ENCODE data around the gene DLX5. TPM values are rescaled to one million over a fixed set of nuclear protein-coding genes. Genes with fewer than 3 reads are reported as not detected.

Gene DLX5
- total RNA-seq, 4 donors from 2014 or later: 0.69 to 1.3 TPM; not detected in 2

DNA sequence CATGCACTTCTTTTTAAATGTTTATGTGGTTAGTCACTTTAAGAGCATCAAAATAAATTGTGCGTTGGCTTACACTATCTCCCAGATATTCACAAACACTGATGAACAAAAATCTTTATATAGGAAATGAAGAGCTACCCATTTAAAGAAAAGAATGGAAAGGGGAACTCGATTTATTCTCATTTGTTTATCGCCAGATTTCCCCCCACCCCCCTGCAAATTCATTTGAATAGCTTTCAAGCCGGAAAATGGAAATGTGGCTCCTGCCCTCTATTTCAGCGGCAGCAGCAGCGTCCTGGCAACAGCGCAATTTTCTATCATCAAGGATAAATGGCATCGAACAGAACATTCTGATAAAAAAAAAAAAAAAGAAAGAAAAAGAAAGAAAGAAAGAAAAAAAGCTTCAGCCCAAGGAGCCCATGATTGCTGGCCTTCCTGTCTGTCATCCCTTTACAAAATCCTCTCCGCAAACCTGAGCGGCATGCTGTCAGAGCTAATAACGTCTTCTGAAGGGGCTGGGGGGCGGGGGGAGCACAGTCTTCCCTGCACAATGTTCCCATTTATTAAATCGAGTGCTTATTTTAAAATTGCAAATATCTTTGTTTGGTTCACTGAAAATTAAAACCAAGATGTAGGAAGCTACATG is 33.0 kb downstream of the DLX5 start:
- DNase-seq (ENCODE audit: low spot score) (no peak), ATAC-seq (ENCODE audit: low FRiP score) (no peak)

DNA sequence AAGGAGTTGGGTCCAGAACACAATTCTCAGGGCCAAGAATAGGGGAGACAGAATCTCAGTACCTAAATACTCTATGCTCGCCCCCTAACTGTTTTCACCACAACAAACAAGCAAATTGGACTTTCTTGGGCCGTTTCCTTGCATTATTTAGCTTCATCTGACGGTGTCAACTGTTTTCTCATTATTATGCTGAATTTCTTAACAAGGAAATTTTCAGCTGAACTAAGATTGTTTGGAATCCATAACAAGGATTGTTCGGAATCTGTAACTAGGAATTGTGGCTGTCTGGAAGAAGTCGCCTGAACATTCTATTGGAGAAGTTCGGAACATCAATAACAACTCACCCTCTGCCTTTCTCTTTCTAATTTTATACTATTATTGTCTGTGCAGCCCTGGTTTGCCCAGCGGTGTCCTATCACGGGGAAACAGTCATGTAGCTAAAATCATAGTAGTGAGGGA is 34.7 kb downstream of the DLX5 start:
- DNase-seq (ENCODE audit: low spot score) (no peak), ATAC-seq (ENCODE audit: low FRiP score) (no peak)
- TF ChIP-seq, protein P1, sequence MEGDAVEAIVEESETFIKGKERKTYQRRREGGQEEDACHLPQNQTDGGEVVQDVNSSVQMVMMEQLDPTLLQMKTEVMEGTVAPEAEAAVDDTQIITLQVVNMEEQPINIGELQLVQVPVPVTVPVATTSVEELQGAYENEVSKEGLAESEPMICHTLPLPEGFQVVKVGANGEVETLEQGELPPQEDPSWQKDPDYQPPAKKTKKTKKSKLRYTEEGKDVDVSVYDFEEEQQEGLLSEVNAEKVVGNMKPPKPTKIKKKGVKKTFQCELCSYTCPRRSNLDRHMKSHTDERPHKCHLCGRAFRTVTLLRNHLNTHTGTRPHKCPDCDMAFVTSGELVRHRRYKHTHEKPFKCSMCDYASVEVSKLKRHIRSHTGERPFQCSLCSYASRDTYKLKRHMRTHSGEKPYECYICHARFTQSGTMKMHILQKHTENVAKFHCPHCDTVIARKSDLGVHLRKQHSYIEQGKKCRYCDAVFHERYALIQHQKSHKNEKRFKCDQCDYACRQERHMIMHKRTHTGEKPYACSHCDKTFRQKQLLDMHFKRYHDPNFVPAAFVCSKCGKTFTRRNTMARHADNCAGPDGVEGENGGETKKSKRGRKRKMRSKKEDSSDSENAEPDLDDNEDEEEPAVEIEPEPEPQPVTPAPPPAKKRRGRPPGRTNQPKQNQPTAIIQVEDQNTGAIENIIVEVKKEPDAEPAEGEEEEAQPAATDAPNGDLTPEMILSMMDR (IDR thresholded peaks at IDR 0.05): no peak

More for the DNA sequence above, 33.0 kb downstream of the DLX5 start:
- TF ChIP-seq, protein P1 (IDR thresholded peaks at IDR 0.05): no peak

DNA sequence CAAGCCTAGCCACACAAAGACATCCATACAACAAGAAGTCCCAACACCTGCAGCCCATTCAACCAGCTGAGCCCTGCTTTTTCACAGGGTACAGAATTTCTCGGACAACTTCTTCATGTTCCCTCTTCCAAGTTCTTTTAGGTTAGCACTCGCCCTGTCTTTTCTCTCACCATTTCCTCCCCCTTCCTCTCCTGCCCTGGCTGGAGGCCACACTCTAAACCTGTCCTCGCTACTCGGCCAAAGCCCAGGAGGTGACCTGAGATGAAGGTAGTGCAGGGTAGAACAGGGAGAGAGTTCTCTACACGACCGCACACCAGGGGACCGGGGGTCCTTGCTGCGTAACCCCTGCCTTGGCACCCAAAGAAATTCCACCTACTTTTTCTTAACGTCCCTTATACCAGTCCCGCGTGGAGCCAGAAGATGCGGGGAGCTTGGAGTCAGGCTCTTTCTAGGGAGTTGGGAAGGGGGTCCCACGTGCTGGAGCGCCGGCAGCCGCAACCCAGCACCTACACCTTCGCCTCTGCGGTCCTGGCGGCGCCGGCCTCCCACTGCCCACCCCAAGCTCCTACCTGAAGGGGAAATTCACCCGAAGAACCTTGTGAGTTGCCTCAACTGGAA is 35.3 kb downstream of the DLX5 start:
- ATAC-seq (ENCODE audit: low FRiP score) (no peak), DNase-seq (ENCODE audit: low spot score) (no peak)
- TF ChIP-seq, protein P1 (IDR thresholded peaks at IDR 0.05): no peak

DNA sequence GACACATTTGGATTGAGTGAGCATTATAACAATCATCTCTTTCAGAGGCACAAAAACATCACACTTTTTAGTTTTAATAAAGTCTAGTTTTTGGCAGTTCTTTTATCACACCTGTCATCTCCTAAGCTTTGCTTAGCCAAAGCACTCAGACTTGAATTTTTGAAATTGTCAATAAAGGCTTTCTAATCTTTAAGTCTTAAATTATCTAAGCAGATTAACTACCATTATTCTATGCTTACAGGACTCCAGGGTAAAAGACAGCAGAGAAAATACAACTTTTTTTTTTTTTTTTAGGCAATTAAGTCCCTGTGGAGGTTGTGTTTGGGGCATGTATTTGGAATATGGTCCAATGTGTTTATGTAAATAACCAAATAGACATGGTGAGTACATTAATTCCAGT is 36.9 kb downstream of the DLX5 start:
- DNase-seq (ENCODE audit: low spot score) (no peak), ATAC-seq (ENCODE audit: low FRiP score) (no peak)
- TF ChIP-seq, protein P1 (IDR thresholded peaks at IDR 0.05): no peak

DNA sequence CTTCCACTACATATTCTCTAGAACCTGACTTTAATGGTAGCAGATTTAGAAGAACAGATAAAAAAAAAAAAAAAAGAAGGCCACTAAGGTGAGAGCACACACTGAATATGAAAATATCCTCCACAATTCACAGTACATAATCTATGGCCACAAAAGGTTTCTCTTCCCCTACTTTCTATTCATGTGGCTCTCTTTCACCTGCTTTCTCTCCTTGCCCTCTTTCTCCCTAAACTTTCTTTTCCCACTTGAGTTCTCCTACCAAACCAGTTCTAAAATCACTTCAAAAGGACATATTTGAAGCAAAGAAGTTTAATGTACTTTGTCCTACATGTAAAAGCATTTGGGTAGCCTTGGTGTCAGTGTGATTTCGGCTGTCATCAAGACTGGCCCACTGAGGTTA is 37.7 kb downstream of the DLX5 start:
- ATAC-seq (ENCODE audit: low FRiP score): no peak
- DNase-seq (ENCODE audit: low spot score): no peak
- TF ChIP-seq, protein P1 (IDR thresholded peaks at IDR 0.05): no peak

DNA sequence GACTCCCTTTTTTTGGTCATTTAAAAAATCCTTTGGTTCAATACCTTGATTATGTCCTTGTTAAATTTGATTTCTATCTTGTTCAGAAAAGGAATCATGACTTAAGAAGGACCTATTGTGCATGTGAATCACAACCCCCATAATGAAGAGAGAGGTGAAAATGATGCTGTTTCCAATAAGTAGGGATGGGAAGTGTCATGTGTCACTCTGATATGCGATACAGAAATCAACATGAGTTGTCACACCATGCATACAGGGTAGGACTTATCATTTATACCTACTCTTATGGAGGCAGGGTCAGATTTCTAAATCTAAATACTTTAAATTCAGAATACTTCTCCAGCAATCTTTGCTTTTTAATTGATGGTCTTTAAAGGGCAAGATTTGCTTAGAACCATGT is 38.6 kb downstream of the DLX5 start:
- DNase-seq (ENCODE audit: low spot score) (no peak), ATAC-seq (ENCODE audit: low FRiP score) (no peak)
- TF ChIP-seq, protein P1 (IDR thresholded peaks at IDR 0.05): no peak

DNA sequence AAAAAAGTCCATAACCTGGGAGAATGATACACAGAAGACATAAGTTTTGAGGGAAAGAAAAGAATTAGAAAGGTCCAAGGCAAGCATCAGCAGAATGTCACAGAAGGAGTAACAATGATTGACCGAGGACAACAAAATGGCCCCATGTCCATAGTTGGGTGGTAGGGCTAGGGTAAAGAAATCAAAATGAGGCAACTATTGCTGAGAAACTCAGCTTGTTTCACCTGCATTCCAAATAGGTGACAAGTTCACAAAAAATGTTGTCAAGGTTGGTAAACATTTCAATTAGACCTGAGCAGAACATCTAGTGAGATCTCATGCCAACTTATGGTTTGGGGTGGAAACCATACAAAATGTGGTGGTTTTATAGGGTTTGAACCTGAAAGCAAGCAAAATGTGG is 42.0 kb downstream of the DLX5 start:
- ATAC-seq (ENCODE audit: low FRiP score) (no peak), DNase-seq (ENCODE audit: low spot score) (no peak)
- TF ChIP-seq, protein P1 (IDR thresholded peaks at IDR 0.05): no peak

All from omental fat pad (tissue), 4 donors.